ENCODE results near the gene SMIM8.

DNA sequence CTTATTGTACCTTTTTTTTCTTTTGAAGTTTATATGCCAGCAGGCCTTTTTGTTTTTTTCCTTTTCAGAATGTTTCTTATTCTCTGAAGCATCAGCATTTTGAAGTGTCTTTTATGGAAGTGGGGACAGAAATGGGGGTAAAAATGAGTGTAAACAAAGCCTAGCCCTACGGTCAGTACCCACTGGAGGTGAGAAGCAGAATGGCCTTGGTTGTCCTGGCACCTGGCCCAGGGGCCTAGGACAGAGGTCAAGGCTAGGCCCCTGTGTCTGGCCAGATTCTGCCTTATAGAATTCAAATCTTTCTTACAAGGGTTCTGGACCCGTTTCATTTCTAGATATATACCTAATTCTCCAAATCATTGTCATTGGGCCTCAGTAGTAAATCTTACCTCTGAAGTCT, 18.8 kb downstream of the SMIM8 start:
- TF ChIP-seq, protein P1, sequence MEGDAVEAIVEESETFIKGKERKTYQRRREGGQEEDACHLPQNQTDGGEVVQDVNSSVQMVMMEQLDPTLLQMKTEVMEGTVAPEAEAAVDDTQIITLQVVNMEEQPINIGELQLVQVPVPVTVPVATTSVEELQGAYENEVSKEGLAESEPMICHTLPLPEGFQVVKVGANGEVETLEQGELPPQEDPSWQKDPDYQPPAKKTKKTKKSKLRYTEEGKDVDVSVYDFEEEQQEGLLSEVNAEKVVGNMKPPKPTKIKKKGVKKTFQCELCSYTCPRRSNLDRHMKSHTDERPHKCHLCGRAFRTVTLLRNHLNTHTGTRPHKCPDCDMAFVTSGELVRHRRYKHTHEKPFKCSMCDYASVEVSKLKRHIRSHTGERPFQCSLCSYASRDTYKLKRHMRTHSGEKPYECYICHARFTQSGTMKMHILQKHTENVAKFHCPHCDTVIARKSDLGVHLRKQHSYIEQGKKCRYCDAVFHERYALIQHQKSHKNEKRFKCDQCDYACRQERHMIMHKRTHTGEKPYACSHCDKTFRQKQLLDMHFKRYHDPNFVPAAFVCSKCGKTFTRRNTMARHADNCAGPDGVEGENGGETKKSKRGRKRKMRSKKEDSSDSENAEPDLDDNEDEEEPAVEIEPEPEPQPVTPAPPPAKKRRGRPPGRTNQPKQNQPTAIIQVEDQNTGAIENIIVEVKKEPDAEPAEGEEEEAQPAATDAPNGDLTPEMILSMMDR (conservative IDR thresholded peaks at IDR 0.05; ENCODE audit: low read depth in 2 of 2), result no peak
- no peak for TF ChIP-seq CREB1 (CRISPR knock-in tag; IDR thresholded peaks at IDR 0.05; ENCODE audit: low read depth)
- no peak for TF ChIP-seq POLR2AphosphoS5 (IDR thresholded peaks at IDR 0.05; ENCODE audit: low read depth)
- TF ChIP-seq, protein P2, sequence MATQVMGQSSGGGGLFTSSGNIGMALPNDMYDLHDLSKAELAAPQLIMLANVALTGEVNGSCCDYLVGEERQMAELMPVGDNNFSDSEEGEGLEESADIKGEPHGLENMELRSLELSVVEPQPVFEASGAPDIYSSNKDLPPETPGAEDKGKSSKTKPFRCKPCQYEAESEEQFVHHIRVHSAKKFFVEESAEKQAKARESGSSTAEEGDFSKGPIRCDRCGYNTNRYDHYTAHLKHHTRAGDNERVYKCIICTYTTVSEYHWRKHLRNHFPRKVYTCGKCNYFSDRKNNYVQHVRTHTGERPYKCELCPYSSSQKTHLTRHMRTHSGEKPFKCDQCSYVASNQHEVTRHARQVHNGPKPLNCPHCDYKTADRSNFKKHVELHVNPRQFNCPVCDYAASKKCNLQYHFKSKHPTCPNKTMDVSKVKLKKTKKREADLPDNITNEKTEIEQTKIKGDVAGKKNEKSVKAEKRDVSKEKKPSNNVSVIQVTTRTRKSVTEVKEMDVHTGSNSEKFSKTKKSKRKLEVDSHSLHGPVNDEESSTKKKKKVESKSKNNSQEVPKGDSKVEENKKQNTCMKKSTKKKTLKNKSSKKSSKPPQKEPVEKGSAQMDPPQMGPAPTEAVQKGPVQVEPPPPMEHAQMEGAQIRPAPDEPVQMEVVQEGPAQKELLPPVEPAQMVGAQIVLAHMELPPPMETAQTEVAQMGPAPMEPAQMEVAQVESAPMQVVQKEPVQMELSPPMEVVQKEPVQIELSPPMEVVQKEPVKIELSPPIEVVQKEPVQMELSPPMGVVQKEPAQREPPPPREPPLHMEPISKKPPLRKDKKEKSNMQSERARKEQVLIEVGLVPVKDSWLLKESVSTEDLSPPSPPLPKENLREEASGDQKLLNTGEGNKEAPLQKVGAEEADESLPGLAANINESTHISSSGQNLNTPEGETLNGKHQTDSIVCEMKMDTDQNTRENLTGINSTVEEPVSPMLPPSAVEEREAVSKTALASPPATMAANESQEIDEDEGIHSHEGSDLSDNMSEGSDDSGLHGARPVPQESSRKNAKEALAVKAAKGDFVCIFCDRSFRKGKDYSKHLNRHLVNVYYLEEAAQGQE (IDR thresholded peaks at IDR 0.05; ENCODE audit: unreplicated experiment), result no peak
- no peak for TF ChIP-seq EZH2 (IDR thresholded peaks at IDR 0.05; ENCODE audit: low read depth, unreplicated experiment)
- no peak for TF ChIP-seq EZH2phosphoT487 (IDR thresholded peaks at IDR 0.05; ENCODE audit: unreplicated experiment)
- TF ChIP-seq NANOG (IDR thresholded peaks at IDR 0.05; ENCODE audit: borderline replicate concordance), result no peak
- no peak for TF ChIP-seq JUNB (IDR thresholded peaks at IDR 0.05; ENCODE audit: unreplicated experiment)
- TF ChIP-seq, protein P3, sequence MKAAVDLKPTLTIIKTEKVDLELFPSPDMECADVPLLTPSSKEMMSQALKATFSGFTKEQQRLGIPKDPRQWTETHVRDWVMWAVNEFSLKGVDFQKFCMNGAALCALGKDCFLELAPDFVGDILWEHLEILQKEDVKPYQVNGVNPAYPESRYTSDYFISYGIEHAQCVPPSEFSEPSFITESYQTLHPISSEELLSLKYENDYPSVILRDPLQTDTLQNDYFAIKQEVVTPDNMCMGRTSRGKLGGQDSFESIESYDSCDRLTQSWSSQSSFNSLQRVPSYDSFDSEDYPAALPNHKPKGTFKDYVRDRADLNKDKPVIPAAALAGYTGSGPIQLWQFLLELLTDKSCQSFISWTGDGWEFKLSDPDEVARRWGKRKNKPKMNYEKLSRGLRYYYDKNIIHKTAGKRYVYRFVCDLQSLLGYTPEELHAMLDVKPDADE (IDR thresholded peaks at IDR 0.05), result no peak

All from GM23338 (cell line).